ENCODE measurements around the gene RNF34. TPM values are rescaled to one million over a fixed set of nuclear protein-coding genes. Genes with fewer than 3 reads are reported as not detected.

RNF34 gene
- total and polyA plus RNA-seq, 2 of the 13 experiments (the other 11 are each of a cell fraction or from before 2014, with no cell fraction given), result 36.8 to 53.2 TPM

- peak; percentile 28; the same call in 1 of the 2 replicates for TF ChIP-seq TBX3 (IDR thresholded peaks at IDR 0.05; ENCODE audit: borderline replicate concordance)
- no peak for TF ChIP-seq SIX4 (CRISPR knock-in tag; IDR thresholded peaks at IDR 0.05)
- TF ChIP-seq GATAD2A (CRISPR knock-in tag; IDR thresholded peaks at IDR 0.05), result peak; percentile 64
- TF ChIP-seq KAT7 (CRISPR knock-in tag; IDR thresholded peaks at IDR 0.05; ENCODE audit: borderline replicate concordance), result no peak; the same call in 1 of the 2 replicates
- TF ChIP-seq ZBTB8A (CRISPR knock-in tag; IDR thresholded peaks at IDR 0.05; ENCODE audit: borderline replicate concordance, low read depth), result no peak
- peak; percentile 88; the same call in 1 of the 2 replicates for TF ChIP-seq ZNF317 (CRISPR knock-in tag; IDR thresholded peaks at IDR 0.05)
- TF ChIP-seq PATZ1 (CRISPR knock-in tag; IDR thresholded peaks at IDR 0.05), result peak; percentile 24; the same call in 1 of the 2 replicates
- peak; percentile 24; the same call in 1 of the 2 replicates for TF ChIP-seq CTCF (CRISPR knock-in tag; IDR thresholded peaks at IDR 0.05)
- TF ChIP-seq HOXA5 (CRISPR knock-in tag; IDR thresholded peaks at IDR 0.05), result 0 out of 2 replicates have a peak, but pooled peaks have one; percentile 49
- TF ChIP-seq RBM39 (IDR thresholded peaks at IDR 0.05; ENCODE audit: low read depth, low read length, poor library complexity, severe bottlenecking), result no peak
- TF ChIP-seq RFX5 (IDR thresholded peaks at IDR 0.05; ENCODE audit: low read depth, low read length), result no peak
- TF ChIP-seq ZBTB33 (CRISPR knock-in tag; IDR thresholded peaks at IDR 0.05), result no peak
- peak; percentile 48; the same call in 1 of the 2 replicates for TF ChIP-seq ZNF276 (CRISPR knock-in tag; IDR thresholded peaks at IDR 0.05; ENCODE audit: low read depth)
- TF ChIP-seq TAF15 (IDR thresholded peaks at IDR 0.05; ENCODE audit: low read depth, low read length, poor library complexity, severe bottlenecking), result peak; percentile 56
- TF ChIP-seq ZNF124 (CRISPR knock-in tag; IDR thresholded peaks at IDR 0.05), result no peak
- TF ChIP-seq ZNF839 (CRISPR knock-in tag; IDR thresholded peaks at IDR 0.05; ENCODE audit: borderline replicate concordance), result no peak; the same call in 1 of the 2 replicates
- no peak for TF ChIP-seq ARNTL (CRISPR knock-in tag; IDR thresholded peaks at IDR 0.05)
- TF ChIP-seq NCOA2 (CRISPR knock-in tag; IDR thresholded peaks at IDR 0.05), result no peak; the same call in 1 of the 2 replicates
- TF ChIP-seq XRCC5 (optimal IDR thresholded peaks at IDR 0.05; ENCODE audit: low read length), result peak; percentile 95
- peak; percentile 89 for TF ChIP-seq TARDBP (CRISPR knock-in tag; IDR thresholded peaks at IDR 0.05)
- no peak for TF ChIP-seq ZNF670 (CRISPR knock-in tag; IDR thresholded peaks at IDR 0.05; ENCODE audit: borderline replicate concordance)
- no peak for TF ChIP-seq ZNF562 (CRISPR knock-in tag; IDR thresholded peaks at IDR 0.05; ENCODE audit: borderline replicate concordance)
Measured at GRCh38 chr12:121399391-121400331, at the start of gene RNF34 (continued).
